ENCODE results near the gene CISTR. TPM values are rescaled to one million over a fixed set of nuclear protein-coding genes. Genes with fewer than 3 reads are reported as not detected.

The CISTR gene
- total RNA-seq, 4 donors from 2014 or later, result not detected

DNA sequence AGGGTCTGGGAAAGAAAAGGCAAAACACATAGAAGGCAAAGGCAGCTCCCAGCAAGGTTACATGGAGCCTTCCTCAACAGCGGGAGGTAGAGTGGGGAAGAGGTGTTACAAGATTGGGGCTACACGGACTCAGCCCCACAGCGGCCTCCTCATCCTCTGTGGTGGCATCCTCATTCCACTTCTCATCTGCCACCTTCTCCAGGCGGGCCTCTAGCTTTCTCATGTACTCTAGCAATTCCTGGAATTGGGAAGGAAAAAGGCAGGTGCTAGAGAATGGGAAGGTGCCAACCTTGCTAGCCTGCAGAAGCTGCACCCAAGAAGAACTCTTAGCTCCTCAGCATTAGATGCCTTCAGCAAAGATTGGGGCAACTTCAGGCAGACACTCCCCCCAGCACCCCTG lies 37.8 kb downstream of the CISTR start:
- in situ Hi-C loops (cut with MboI; ENCODE audit: low sequenced_read_pairs in 4 of 4) (no loop called here), intact Hi-C loops (cut with DNase I; ENCODE audit: low total_unique reads) (no loop called here)
- Histone ChIP-seq H3K4me1 (no peaks in the 10 kb centered on the region), H3K9me3 (no peaks in the 10 kb centered on the region), H3K27me3 (no peaks in the 10 kb centered on the region), H3K27ac (no peak overlapping the region), H3K4me3 (no peak overlapping the region), H3K36me3 (peaks cover 0 to 74% of the 10 kb centered on the region in 2 donors)
- DNase-seq (no peak), ATAC-seq (no peak)
- TF ChIP-seq POLR2A (IDR thresholded peaks at IDR 0.05), result no peak
- TF ChIP-seq, protein P1, sequence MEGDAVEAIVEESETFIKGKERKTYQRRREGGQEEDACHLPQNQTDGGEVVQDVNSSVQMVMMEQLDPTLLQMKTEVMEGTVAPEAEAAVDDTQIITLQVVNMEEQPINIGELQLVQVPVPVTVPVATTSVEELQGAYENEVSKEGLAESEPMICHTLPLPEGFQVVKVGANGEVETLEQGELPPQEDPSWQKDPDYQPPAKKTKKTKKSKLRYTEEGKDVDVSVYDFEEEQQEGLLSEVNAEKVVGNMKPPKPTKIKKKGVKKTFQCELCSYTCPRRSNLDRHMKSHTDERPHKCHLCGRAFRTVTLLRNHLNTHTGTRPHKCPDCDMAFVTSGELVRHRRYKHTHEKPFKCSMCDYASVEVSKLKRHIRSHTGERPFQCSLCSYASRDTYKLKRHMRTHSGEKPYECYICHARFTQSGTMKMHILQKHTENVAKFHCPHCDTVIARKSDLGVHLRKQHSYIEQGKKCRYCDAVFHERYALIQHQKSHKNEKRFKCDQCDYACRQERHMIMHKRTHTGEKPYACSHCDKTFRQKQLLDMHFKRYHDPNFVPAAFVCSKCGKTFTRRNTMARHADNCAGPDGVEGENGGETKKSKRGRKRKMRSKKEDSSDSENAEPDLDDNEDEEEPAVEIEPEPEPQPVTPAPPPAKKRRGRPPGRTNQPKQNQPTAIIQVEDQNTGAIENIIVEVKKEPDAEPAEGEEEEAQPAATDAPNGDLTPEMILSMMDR (IDR thresholded peaks at IDR 0.05 in 4 of 5, conservative IDR thresholded peaks at IDR 0.05 in 1 of 5), result no peak

DNA sequence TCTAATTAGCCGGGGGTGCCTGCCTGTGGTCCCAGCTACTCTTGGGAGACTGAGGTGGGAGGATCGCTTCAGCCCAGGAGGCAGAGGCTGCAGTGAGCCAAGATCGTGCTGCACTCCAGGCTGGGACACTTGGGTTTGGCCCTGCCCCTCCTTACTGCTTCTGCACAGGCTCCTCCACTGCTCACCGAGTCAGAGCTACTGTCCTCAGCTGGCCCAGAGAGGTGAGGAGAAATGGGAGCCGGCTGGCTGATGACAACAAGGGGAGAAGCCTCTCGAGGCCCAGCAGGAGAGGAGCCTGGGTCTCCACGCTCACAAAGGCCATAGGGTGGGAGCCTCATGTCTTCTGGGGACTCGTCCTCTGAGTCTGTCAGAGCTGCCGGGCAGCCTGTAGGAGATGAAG lies 38.3 kb downstream of the CISTR start:
- no peaks in the 10 kb centered on the region for H3K9me3 ChIP-seq
- H3K4me3 ChIP-seq, result no peak overlapping the region
- no peak for DNase-seq
- no peaks in the 10 kb centered on the region for H3K4me1 ChIP-seq
- no peak overlapping the region for H3K27ac ChIP-seq
- in situ Hi-C loops (cut with MboI; ENCODE audit: low sequenced_read_pairs in 4 of 4) (no loop called here), intact Hi-C loops (cut with DNase I; ENCODE audit: low total_unique reads) (no loop called here)
- H3K27me3 ChIP-seq, result no peaks in the 10 kb centered on the region
- TF ChIP-seq POLR2A (IDR thresholded peaks at IDR 0.05), result no peak
- TF ChIP-seq, protein P1 (IDR thresholded peaks at IDR 0.05 in 4 of 5, conservative IDR thresholded peaks at IDR 0.05 in 1 of 5), result no peak
- ATAC-seq, result no peak
- peaks cover 0 to 69% of the 10 kb centered on the region in 2 donors for H3K36me3 ChIP-seq

DNA sequence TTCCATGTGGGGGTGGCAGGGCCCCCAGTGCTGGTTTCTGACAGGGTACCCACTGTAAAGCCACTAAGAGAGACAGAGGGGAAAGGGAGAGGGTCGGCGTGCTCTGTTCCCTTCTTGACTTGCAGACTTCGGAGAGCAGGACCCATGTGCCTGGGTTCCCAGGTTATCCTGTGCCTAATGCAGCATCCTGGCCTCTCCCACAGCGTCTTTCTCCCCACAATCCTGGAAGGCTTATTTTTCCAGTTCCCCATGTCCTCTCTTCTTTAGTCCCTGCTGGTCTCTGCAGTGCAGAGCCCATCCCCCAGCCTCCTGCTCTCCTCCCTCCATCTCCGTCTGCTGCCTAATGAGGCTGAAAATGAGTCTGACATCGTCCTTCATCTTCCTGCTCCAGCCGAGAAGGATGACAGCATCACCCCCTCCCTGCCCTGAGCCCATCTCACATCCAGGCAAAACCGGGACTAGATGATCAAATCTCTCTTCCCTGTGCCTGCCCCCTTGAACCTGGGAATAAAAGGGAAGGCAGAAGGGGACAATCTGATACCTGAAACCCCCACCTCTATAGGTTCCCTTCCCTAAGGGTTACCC lies 39.6 kb downstream of the CISTR start:
- Histone ChIP-seq H3K4me1 (no peaks in the 10 kb centered on the region), H3K4me3 (no peak overlapping the region), H3K27me3 (peaks cover 0 to 8% (median 0%) of the 10 kb centered on the region in 3 donors), H3K36me3 (peaks cover 0 to 57% of the 10 kb centered on the region in 2 donors), H3K27ac (no peak overlapping the region), H3K9me3 (no peaks in the 10 kb centered on the region)
- in situ Hi-C loops (cut with MboI; ENCODE audit: low sequenced_read_pairs in 4 of 4) (no loop called here), intact Hi-C loops (cut with DNase I; ENCODE audit: low total_unique reads) (no loop called here)
- ATAC-seq, result no peak
- no peak for DNase-seq
- no peak for TF ChIP-seq POLR2A (IDR thresholded peaks at IDR 0.05)

DNA sequence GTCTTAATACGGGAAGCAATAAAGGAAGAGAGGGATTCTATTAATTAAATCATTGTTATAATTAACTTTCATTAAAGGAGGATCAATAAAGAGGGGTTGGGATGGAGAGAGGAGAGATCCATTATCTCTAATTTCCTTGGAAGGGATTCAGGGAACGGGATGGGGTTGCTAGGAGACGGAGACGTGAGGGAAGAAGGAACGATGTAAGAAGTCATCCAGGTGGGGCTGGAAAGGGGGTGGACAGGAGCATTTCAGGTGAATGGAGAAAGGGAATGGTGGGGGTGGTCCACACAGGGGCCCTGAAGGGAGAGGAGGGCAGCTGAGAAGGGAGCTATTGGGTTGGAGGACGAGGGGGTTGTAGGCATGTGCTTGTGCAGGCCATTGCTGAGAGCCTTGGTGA lies 41.7 kb downstream of the CISTR start:
- TF ChIP-seq, protein P1 (IDR thresholded peaks at IDR 0.05 in 4 of 5, conservative IDR thresholded peaks at IDR 0.05 in 1 of 5), result no peak
- TF ChIP-seq POLR2A (IDR thresholded peaks at IDR 0.05), result no peak
- H3K27me3 ChIP-seq, result peaks cover 9 to 19% (median 13%) of the 10 kb centered on the region in 3 donors
- H3K4me3 ChIP-seq, result no peak overlapping the region
- intact Hi-C loops (cut with DNase I; ENCODE audit: low total_unique reads) (no loop called here), in situ Hi-C loops (cut with MboI; ENCODE audit: low sequenced_read_pairs in 4 of 4) (no loop called here)
- H3K27ac ChIP-seq, result no peak overlapping the region
- DNase-seq, result no peak
- H3K4me1 ChIP-seq, result no peaks in the 10 kb centered on the region
- peaks cover 0 to 37% of the 10 kb centered on the region in 2 donors for H3K36me3 ChIP-seq
- no peaks in the 10 kb centered on the region for H3K9me3 ChIP-seq
- no peak for ATAC-seq

DNA sequence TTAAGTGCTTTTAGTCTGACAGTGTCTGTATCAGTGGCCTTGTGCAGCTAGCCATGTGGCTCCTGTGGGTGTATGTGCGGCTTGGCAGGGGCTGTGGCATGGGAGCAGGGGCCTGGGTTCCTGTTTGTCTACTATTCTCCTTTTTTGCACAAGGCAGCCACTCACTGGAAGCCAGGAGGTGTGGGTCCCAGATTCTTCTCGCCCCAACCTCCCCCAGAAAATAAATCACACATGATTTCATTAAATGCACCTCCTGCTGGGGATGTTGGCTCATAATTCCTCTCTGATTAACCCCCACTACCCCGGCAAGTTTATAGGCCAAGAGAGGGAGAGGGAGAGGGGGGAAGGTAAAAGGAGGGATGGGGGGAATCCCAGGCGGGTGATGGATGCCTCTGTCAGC lies 42.1 kb downstream of the CISTR start:
- Histone ChIP-seq H3K4me1 (no peaks in the 10 kb centered on the region), H3K27me3 (peaks cover 9 to 19% (median 13%) of the 10 kb centered on the region in 3 donors), H3K27ac (no peak overlapping the region), H3K4me3 (no peak overlapping the region), H3K36me3 (peaks cover 0 to 33% of the 10 kb centered on the region in 2 donors), H3K9me3 (no peaks in the 10 kb centered on the region)
- DNase-seq, result no peak
- in situ Hi-C loops (cut with MboI; ENCODE audit: low sequenced_read_pairs in 4 of 4), result no loop called here
- TF ChIP-seq POLR2A (IDR thresholded peaks at IDR 0.05), result no peak
- TF ChIP-seq, protein P1 (IDR thresholded peaks at IDR 0.05 in 4 of 5, conservative IDR thresholded peaks at IDR 0.05 in 1 of 5), result no peak
- intact Hi-C loops (cut with DNase I; ENCODE audit: low total_unique reads), result no loop called here
- ATAC-seq, result no peak
